ENCODE results near the gene HNRNPDL.

- no peak for TF ChIP-seq CTCF (IDR thresholded peaks at IDR 0.05)
- TF ChIP-seq EZH2 (IDR thresholded peaks at IDR 0.05; ENCODE audit: borderline replicate concordance, insufficient read depth, low read depth, low read length, poor library complexity, severe bottlenecking), result no peak
These were observed 37.2 kb upstream of the HNRNPDL start for GRCh38 chr4:82467471-82467870.

All from B cell (primary cell).